Uterus (tissue), 4 donors: ENCODE measurements around the gene STK32C. TPM values are rescaled to one million over a fixed set of nuclear protein-coding genes. Genes with fewer than 3 reads are reported as not detected.
A peak's percentile ranks its signal among the peaks of the same experiment; 100 is the strongest.

Experiments
- DNase-seq, 2 donors: peaks; one replicate each; pipeline ENCODE4 v3.0.0-alpha.2; 2019 to 2020
- H3K27ac ChIP-seq, 2 donors: fragments of 200-600 bp; sonication (generic); 1 replicate in 1 of 2; 2 replicates in 1 of 2; pipeline ENCODE4 v1.5.1; 2016 to 2018
- H3K27me3 ChIP-seq, 2 donors: fragments of 200-600 bp; sonication (generic); one replicate each; pipeline ENCODE4 v1.5.1; 2018 to 2019; ENCODE audit warnings: control low read depth in 1 of 2
- H3K36me3 ChIP-seq, 2 donors: fragments of 200-600 bp; sonication (generic); one replicate each; pipeline ENCODE4 v1.5.1; 2019; ENCODE audit warnings: control low read depth in 1 of 2
- H3K4me1 ChIP-seq, 2 donors: fragments of 200-600 bp; sonication (generic); one replicate each; pipeline ENCODE4 v1.5.1; 2018 to 2019; ENCODE audit warnings: control low read depth in 1 of 2
- H3K4me3 ChIP-seq, 2 donors: fragments of 200-600 bp; sonication (generic); 1 replicate in 1 of 2; 2 replicates in 1 of 2; pipeline ENCODE4 v1.5.1; 2018 to 2019; ENCODE audit warnings: mild to moderate bottlenecking in 1 of 2
- H3K9me3 ChIP-seq, 2 donors: fragments of 200-600 bp; sonication (generic); one replicate each; pipeline ENCODE4 v1.5.1; 2019; ENCODE audit warnings: control low read depth in 1 of 2
- POLR2A ChIP-seq, 2 donors: fragments of 450-650 bp; IDR thresholded peaks; one replicate each; pipeline ENCODE4 v1.6.1; 2016; ENCODE audit warnings: antibody characterized with exemption in 2 of 2, mild to moderate bottlenecking in 1 of 2, moderate library complexity in 1 of 2
- intact Hi-C: fragments of 100-400 bp; cut with DNase I; formaldehyde crosslinking; loops from one replicate; pipeline ENCODE4 v1.15.1; 2023; ENCODE audit warnings: low total_unique reads
- total RNA-seq, 4 donors: library from RNA; depleted of rRNA in 3 of 4; stranded (reverse); fragments of >200 nt in 3 of 4; gene quantifications; one replicate each; pipeline versions ENCODE4 v1.1.0 to v1.2.4, GENCODE V29; 2014 to 2023
- TF ChIP-seq, protein P1 (sequence below), 4 experiments: fragments of 200-600 bp in 2 of 4; fragments of 450-650 bp in 2 of 4; sonication (generic) in 2 of 4; IDR thresholded peaks; one replicate each; pipeline ENCODE4 v1.5.1; 2016 to 2019; ENCODE audit warnings: antibody characterized with exemption in 4 of 4, mild to moderate bottlenecking in 2 of 4, moderate library complexity in 1 of 4
- donor health status: DM: yes; HTN: yes; CAD: no.

Gene STK32C
- total RNA-seq, 4 donors from 2014 or later = 0.51 to 17.2 (median 3.2) TPM

DNA sequence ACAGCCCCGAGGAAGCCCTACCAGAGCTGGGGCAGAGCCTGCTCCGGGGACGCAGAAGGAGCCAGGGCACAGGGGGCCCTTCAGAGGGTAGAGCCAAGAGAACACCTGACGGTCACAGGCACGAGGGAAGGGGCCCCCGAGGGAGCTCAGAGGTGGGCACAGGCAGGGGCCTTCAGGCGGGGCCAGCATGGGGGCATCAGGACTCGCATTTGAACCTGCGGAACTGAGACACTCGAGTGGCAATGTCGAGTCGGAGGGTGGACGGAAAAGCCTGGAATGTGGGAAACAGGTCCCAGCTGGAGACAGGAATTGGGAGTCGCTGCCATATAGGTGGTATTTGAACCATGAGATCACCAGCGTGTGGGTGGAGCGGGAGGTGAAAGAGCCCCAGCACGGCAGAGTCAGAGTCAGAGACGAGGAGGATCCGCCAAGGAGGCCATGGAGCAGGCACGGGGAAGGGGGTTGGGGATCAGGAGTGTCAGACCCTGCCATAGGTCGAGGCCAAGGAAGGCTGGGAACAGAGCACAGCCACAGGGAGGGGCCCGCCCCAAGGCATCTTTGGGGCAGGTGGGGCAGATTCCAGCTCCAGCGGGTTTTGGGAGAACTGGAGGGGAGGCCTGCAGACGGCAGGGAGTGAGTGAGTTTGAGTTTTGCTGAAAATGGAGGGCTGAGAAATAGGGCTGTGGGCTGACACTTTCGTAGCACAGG is 13.8 kb downstream of the STK32C start:
- intact Hi-C loops = no loop called here
- no peak for TF ChIP-seq POLR2A (IDR thresholded peaks at IDR 0.05)
- TF ChIP-seq, protein P1, sequence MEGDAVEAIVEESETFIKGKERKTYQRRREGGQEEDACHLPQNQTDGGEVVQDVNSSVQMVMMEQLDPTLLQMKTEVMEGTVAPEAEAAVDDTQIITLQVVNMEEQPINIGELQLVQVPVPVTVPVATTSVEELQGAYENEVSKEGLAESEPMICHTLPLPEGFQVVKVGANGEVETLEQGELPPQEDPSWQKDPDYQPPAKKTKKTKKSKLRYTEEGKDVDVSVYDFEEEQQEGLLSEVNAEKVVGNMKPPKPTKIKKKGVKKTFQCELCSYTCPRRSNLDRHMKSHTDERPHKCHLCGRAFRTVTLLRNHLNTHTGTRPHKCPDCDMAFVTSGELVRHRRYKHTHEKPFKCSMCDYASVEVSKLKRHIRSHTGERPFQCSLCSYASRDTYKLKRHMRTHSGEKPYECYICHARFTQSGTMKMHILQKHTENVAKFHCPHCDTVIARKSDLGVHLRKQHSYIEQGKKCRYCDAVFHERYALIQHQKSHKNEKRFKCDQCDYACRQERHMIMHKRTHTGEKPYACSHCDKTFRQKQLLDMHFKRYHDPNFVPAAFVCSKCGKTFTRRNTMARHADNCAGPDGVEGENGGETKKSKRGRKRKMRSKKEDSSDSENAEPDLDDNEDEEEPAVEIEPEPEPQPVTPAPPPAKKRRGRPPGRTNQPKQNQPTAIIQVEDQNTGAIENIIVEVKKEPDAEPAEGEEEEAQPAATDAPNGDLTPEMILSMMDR (IDR thresholded peaks at IDR 0.05) = no peak
- Histone ChIP-seq H3K4me1 (peaks cover 0 to 6% of the 10 kb centered on the region in 2 donors), H3K27ac (no peak overlapping the region), H3K27me3 (no peaks in the 10 kb centered on the region), H3K36me3 (no peaks in the 10 kb centered on the region), H3K4me3 (no peak overlapping the region), H3K9me3 (peaks cover 0 to 3% of the 10 kb centered on the region in 2 donors)
- peak in 1 of 2 donors; percentile 7 for DNase-seq

DNA sequence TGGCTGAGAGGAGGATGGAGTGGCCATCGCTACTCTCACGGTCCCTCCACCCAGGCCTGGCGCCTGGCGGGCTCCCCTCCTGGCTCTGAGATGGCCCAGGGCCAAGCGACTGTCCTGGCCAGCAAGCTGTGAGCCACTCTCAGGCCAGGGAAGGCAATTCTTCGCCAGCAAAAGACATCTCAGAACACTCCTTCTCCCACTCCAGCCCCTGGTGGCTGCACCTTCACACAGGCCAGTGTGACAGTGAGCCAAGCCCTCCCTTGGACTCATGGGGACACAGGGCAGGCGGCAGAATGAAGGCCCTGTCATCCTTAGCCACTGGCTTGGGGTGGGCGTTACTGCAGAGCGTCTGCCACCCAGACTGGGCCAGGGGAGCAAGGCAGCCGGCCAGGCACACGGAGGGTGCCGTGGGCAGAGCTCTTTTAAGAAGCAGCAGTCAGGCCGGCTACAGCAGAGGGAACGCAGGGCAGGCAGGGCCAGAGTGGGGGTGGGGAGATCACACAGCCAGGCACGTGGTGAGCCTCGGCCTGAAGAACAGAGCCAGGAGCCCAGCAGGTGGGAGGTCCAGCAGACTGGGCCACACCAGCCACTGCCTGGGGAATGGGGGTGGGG is 14.4 kb downstream of the STK32C start:
- peaks cover 0 to 3% of the 10 kb centered on the region in 2 donors for H3K9me3 ChIP-seq
- H3K27ac ChIP-seq = no peak overlapping the region
- intact Hi-C loops = no loop called here
- DNase-seq = no peak
- TF ChIP-seq, protein P1 (IDR thresholded peaks at IDR 0.05) = no peak
- TF ChIP-seq POLR2A (IDR thresholded peaks at IDR 0.05) = no peak
- H3K36me3 ChIP-seq = no peaks in the 10 kb centered on the region
- no peak overlapping the region for H3K4me3 ChIP-seq
- peaks cover 0 to 6% of the 10 kb centered on the region in 2 donors for H3K4me1 ChIP-seq
- H3K27me3 ChIP-seq = no peaks in the 10 kb centered on the region

DNA sequence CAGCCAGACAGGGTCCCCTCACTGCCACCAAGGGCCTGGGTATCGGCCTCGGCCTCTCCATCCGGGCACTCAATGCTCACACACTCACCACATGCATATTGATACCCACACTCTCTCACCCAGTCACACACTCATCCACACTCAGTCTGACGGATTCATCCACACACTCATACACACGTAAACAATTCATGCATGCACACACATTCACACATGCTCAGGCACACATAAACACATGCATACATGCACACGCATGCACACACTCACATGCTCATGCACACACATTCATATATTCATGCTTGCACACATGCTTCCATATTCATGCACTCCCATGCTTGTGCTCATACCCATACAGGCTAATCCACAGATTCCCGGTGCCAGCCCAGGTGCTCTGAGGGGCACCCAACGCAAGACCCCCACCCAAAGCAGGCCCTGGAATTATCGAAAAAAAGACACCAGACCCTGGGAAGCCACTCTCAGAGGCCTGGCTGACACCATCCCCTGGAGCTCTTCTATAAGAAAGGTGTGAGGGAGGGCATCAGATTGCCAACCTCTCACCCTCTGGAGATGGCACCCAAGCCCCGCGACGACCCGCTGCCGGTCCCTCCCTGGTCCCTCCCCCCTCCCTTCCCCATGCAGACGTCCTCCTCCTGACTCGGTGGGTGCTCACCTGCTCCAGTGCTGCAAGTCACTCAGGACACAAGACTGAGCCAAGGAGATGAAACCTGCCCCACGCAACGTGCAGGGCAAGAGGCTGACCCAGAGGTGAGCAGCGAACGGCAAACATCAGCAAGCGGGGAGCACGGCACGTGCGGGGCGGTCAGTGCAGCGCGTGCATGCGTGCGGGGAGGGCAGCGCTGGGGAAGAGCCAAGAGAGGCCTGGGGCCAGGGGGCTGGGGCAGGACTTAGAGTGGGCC is 15.2 kb downstream of the STK32C start:
- Histone ChIP-seq H3K4me1 (peaks cover 0 to 6% of the 10 kb centered on the region in 2 donors), H3K27ac (no peak overlapping the region), H3K9me3 (peaks cover 0 to 3% of the 10 kb centered on the region in 2 donors), H3K4me3 (no peak overlapping the region), H3K36me3 (no peaks in the 10 kb centered on the region), H3K27me3 (no peaks in the 10 kb centered on the region)
- TF ChIP-seq, protein P1 (IDR thresholded peaks at IDR 0.05) = no peak
- no peak for TF ChIP-seq POLR2A (IDR thresholded peaks at IDR 0.05)
- intact Hi-C loops = no loop called here
- no peak for DNase-seq

DNA sequence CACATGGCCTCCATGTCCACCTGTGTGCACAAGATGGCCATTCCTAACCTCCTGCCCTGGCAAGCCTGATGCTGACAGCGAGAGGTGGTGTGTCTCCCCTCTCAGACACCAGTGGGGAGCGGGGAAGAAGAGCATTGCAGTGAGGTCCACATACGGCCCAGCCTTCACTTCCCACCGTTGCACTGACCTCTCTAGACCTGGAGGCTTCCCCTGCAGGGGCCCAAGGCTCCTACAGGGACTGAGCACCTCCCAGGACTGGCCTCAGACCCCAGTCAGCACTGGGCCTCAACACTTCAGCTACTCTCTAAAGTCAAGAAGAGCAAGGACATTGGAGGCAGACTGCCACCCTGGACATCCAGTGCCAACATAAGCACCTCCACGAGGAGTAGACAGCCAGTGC is 15.9 kb downstream of the STK32C start:
- TF ChIP-seq POLR2A (IDR thresholded peaks at IDR 0.05) = no peak
- TF ChIP-seq, protein P1 (IDR thresholded peaks at IDR 0.05) = no peak
- Histone ChIP-seq H3K27ac (no peak overlapping the region), H3K36me3 (no peaks in the 10 kb centered on the region), H3K27me3 (no peaks in the 10 kb centered on the region), H3K9me3 (peaks cover 0 to 3% of the 10 kb centered on the region in 2 donors), H3K4me1 (peaks cover 0 to 6% of the 10 kb centered on the region in 2 donors), H3K4me3 (no peak overlapping the region)
- no peak for DNase-seq
- intact Hi-C loops = no loop called here
